ENCODE measurements around the gene IQSEC1. TPM values are rescaled to one million over a fixed set of nuclear protein-coding genes. Genes with fewer than 3 reads are reported as not detected.

The IQSEC1 gene
- total and polyA plus RNA-seq, 2 experiments from 2014 or later = 8.0 to 51.9 TPM

GRCh38 chr3:12931273-12931905 lies 141.8 kb downstream of the IQSEC1 start:
- no peak overlapping the region for H3K4me3 ChIP-seq
- no peaks in the 10 kb centered on the region; the same call in none of the 2 replicates for H4K20me1 ChIP-seq (replicated peaks; ENCODE audit: insufficient read depth)
- H3K9me3 Mint-ChIP-seq = no peaks in the 10 kb centered on the region
- H2AFZ ChIP-seq = no peak overlapping the region
- H3K27me3 Mint-ChIP-seq (ENCODE audit: insufficient read depth, low read depth, poor library complexity) = peaks cover 1% of the 10 kb centered on the region
- ATAC-seq (no peak; the same call in 2 of the 3 replicates), DNase-seq (ENCODE audit: low spot score) (peak; percentile 14)
- H3K9me2 ChIP-seq (ENCODE audit: insufficient read depth) = no peaks in the 10 kb centered on the region
- no peaks in the 10 kb centered on the region for H3K4me1 Mint-ChIP-seq
- H3K27me3 ChIP-seq (ENCODE audit: insufficient read depth) = no peaks in the 10 kb centered on the region
- H3K36me3 ChIP-seq (ENCODE audit: insufficient read depth) = no peaks in the 10 kb centered on the region
- H3K27ac ChIP-seq (ENCODE audit: low read depth) = no peak overlapping the region
- H3K36me3 Mint-ChIP-seq (ENCODE audit: low read depth) = peaks cover 3% of the 10 kb centered on the region; the same call in 1 of the 3 replicates
- H3F3A ChIP-seq (replicated peaks; ENCODE audit: low read depth) = no peaks in the 10 kb centered on the region
- H3K27ac Mint-ChIP-seq = no peak overlapping the region
- no peaks in the 10 kb centered on the region for H3K79me2 ChIP-seq (replicated peaks; ENCODE audit: insufficient read depth)
- H3K4me2 ChIP-seq = no peak overlapping the region
- no peak overlapping the region for H3K4me3 Mint-ChIP-seq
- TF ChIP-seq NANOG (IDR thresholded peaks at IDR 0.05; ENCODE audit: borderline replicate concordance) (no peak), CTCF (conservative IDR thresholded peaks at IDR 0.05; ENCODE audit: low read depth in 2 of 2) (peak in 1 of 2 experiments; percentile 25; a peak in 1 of 4 replicates)
- no peaks in the 10 kb centered on the region for H3K4me1 ChIP-seq (ENCODE audit: insufficient read depth)

GRCh38 chr3:12929801-12930200 lies 143.4 kb downstream of the IQSEC1 start:
- no peaks in the 10 kb centered on the region for H3K4me1 ChIP-seq (ENCODE audit: insufficient read depth)
- TF ChIP-seq ETS1 (IDR thresholded peaks at IDR 0.05) = no peak
- no peak for TF ChIP-seq CTCF (conservative IDR thresholded peaks at IDR 0.05; ENCODE audit: low read depth in 2 of 2)
- no peak for TF ChIP-seq NANOG (IDR thresholded peaks at IDR 0.05; ENCODE audit: borderline replicate concordance)
- H3K27me3 ChIP-seq (ENCODE audit: insufficient read depth) = no peaks in the 10 kb centered on the region
- no peaks in the 10 kb centered on the region for H3K9me2 ChIP-seq (ENCODE audit: insufficient read depth)
- H3K27ac ChIP-seq (ENCODE audit: low read depth) = no peak overlapping the region
- no peaks in the 10 kb centered on the region for H3F3A ChIP-seq (replicated peaks; ENCODE audit: low read depth)
- Mint-ChIP-seq H3K9me3 (no peaks in the 10 kb centered on the region), H3K27me3 (ENCODE audit: insufficient read depth, low read depth, poor library complexity) (peaks cover 3% of the 10 kb centered on the region), H3K27ac (0 out of 2 replicates have a peak overlapping the region, but pooled peaks have one; percentile 34), H3K4me1 (no peaks in the 10 kb centered on the region), H3K36me3 (ENCODE audit: low read depth) (no peaks in the 10 kb centered on the region), H3K4me3 (no peak overlapping the region)
- H4K20me1 ChIP-seq (replicated peaks; ENCODE audit: insufficient read depth) = no peaks in the 10 kb centered on the region; the same call in 1 of the 2 replicates
- DNase-seq (ENCODE audit: low spot score) (no peak), ATAC-seq (no peak)
- H2AFZ ChIP-seq = no peak overlapping the region
- H3K4me2 ChIP-seq = no peak overlapping the region
- H3K36me3 ChIP-seq (ENCODE audit: insufficient read depth) = no peaks in the 10 kb centered on the region
- no peak overlapping the region for H3K4me3 ChIP-seq
- H3K79me2 ChIP-seq (replicated peaks; ENCODE audit: insufficient read depth) = no peaks in the 10 kb centered on the region
